Measurements from ENCODE around the gene CDH26.
A peak's percentile ranks its signal among the peaks of the same experiment; 100 is the strongest.

CDH26 gene

GRCh38 chr20:59954718-59955117, 3.5 kb upstream of the CDH26 start:
- no peak for TF ChIP-seq CTCF (IDR thresholded peaks at IDR 0.05)

GRCh38 chr20:59955131-59955796, 3.0 kb upstream of the CDH26 start:
- peak; percentile 62; the same call in 1 of the 2 replicates for TF ChIP-seq CTCF (IDR thresholded peaks at IDR 0.05)

- no peak for TF ChIP-seq CTCF (IDR thresholded peaks at IDR 0.05)
These were observed 403 bp downstream of the CDH26 start for GRCh38 chr20:59958626-59959025.

GRCh38 chr20:59961423-59961822, 3.2 kb downstream of the CDH26 start:
- no peak for TF ChIP-seq CTCF (IDR thresholded peaks at IDR 0.05)

GRCh38 chr20:59962155-59962554, 3.9 kb downstream of the CDH26 start:
- TF ChIP-seq CTCF (IDR thresholded peaks at IDR 0.05) = no peak

GRCh38 chr20:59966428-59966827, 8.2 kb downstream of the CDH26 start:
- TF ChIP-seq CTCF (IDR thresholded peaks at IDR 0.05) = no peak

- TF ChIP-seq CTCF (IDR thresholded peaks at IDR 0.05) = no peak
These were observed 13.2 kb downstream of the CDH26 start for GRCh38 chr20:59971428-59971827.
